NCI-H2196 treated with DMSO at 0.1 percent for 48 hours (cell line): ENCODE data around the gene GAGE12D.
"Not testable (repeated sequence)": the region's sequence is repeated elsewhere in the genome, so short reads cannot be mapped to it uniquely, and the experiment has no call there.

Experiments
- DNase-seq: peaks from one replicate; lab custom pipeline; 2025; ENCODE audit not compliant: unreplicated experiment; lab: John Stamatoyannopoulos, UW

GAGE12D gene

GRCh38 chrX:49541433-49541832 is at the start of gene GAGE12D:
Gene GAGE12D, plus strand, starts transcription at chrX:49541733. Its CDS starts 1,155 bp downstream, at chrX:49542888.
- DNase-seq, result not testable (repeated sequence)

- not testable (repeated sequence) for DNase-seq
Observed at GRCh38 chrX:49531877-49532276, 9.7 kb upstream of the GAGE12D start, which contains the start of gene GAGE12C. Gene GAGE12C, plus strand, starts transcription at chrX:49532177. Its CDS starts 1,155 bp downstream, at chrX:49533332.

GRCh38 chrX:49550989-49551388 is 9.5 kb downstream of the GAGE12D start, which contains the start of gene GAGE12E:
Gene GAGE12E, plus strand, starts transcription at chrX:49551289. Its CDS starts 1,155 bp downstream, at chrX:49552444.
- not testable (repeated sequence) for DNase-seq

- DNase-seq, result not testable (repeated sequence)
Observed at GRCh38 chrX:49560542-49560941, 19.0 kb downstream of the GAGE12D start, which contains the start of gene GAGE12F. Gene GAGE12F, plus strand, starts transcription at chrX:49560842. Its CDS starts 1,155 bp downstream, at chrX:49561997.

- DNase-seq, result not testable (repeated sequence)
Observed at GRCh38 chrX:49568728-49569127, 27.2 kb downstream of the GAGE12D start.

GRCh38 chrX:49569152-49569551 is 27.6 kb downstream of the GAGE12D start:
- DNase-seq, result not testable (repeated sequence)

GRCh38 chrX:49570100-49570499 is 28.6 kb downstream of the GAGE12D start, which contains the start of gene GAGE12G:
Gene GAGE12G, plus strand, starts transcription at chrX:49570400. Its CDS starts 1,155 bp downstream, at chrX:49571555.
- DNase-seq, result not testable (repeated sequence)

- not testable (repeated sequence) for DNase-seq
Observed at GRCh38 chrX:49579649-49580048, 38.1 kb downstream of the GAGE12D start, which contains the start of gene GAGE12H. Gene GAGE12H, plus strand, starts transcription at chrX:49579949. Its CDS starts 1,155 bp downstream, at chrX:49581104.

GRCh38 chrX:49589196-49589595 is 47.7 kb downstream of the GAGE12D start, which contains the start of gene GAGE2A:
Gene GAGE2A, plus strand, starts transcription at chrX:49589496. Its CDS starts 1,155 bp downstream, at chrX:49590651.
- DNase-seq, result not testable (repeated sequence)

GRCh38 chrX:49589769-49590478 is 48.4 kb downstream of the GAGE12D start:
- not testable (repeated sequence) for DNase-seq

GRCh38 chrX:49590488-49590887 is 49.0 kb downstream of the GAGE12D start:
- not testable (repeated sequence) for DNase-seq
